HG03457 (cell line): ENCODE measurements around the gene KRTAP9-4.
"Not testable (repeated sequence)": the region's sequence is repeated elsewhere in the genome, so short reads cannot be mapped to it uniquely, and the experiment has no call there.

Experiments
- ATAC-seq: cut with Tn5 transposase; IDR thresholded peaks from one replicate; pipeline ENCODE4 v1.9.1; 2021; ENCODE audit warnings: moderate number of reproducible peaks; ENCODE audit not compliant: unreplicated experiment

KRTAP9-4 gene

GRCh38 chr17:41264599-41264998, 15.1 kb downstream of the KRTAP9-4 start:
- no peak for ATAC-seq

- ATAC-seq = no peak
Observed at GRCh38 chr17:41265078-41265477, 15.6 kb downstream of the KRTAP9-4 start, which contains the start of gene KRTAP9-6. Gene KRTAP9-6 (plus strand): TSS chr17:41265378. CDS start chr17:41265378, 0 bp downstream.

- ATAC-seq = no peak
Observed at GRCh38 chr17:41267711-41268110, 18.2 kb downstream of the KRTAP9-4 start.

- ATAC-seq = not testable (repeated sequence)
Observed at GRCh38 chr17:41271323-41271722, 21.8 kb downstream of the KRTAP9-4 start.

GRCh38 chr17:41271858-41272257, 22.4 kb downstream of the KRTAP9-4 start:
- no peak for ATAC-seq

GRCh38 chr17:41275648-41276190, 26.2 kb downstream of the KRTAP9-4 start, which contains the start of gene KRTAP9-7:
Gene KRTAP9-7 (plus strand): TSS chr17:41275698. CDS start chr17:41275698, 0 bp downstream.
- ATAC-seq = not testable (repeated sequence)

- no peak for ATAC-seq
Observed at GRCh38 chr17:41278176-41278955, 28.9 kb downstream of the KRTAP9-4 start.

- ATAC-seq = no peak
Observed at GRCh38 chr17:41284043-41284442, 34.6 kb downstream of the KRTAP9-4 start.

- no peak for ATAC-seq
Observed at GRCh38 chr17:41284546-41284945, 35.1 kb downstream of the KRTAP9-4 start.

- ATAC-seq = no peak
Observed at GRCh38 chr17:41287050-41287449, 37.6 kb downstream of the KRTAP9-4 start.

GRCh38 chr17:41294016-41294415, 44.5 kb downstream of the KRTAP9-4 start:
- no peak for ATAC-seq

GRCh38 chr17:41296846-41297245, 47.4 kb downstream of the KRTAP9-4 start:
- no peak for ATAC-seq

- ATAC-seq = no peak
Observed at GRCh38 chr17:41298458-41299135, 49.1 kb downstream of the KRTAP9-4 start.
